Measurements from ENCODE around the gene NLN.

GRCh38 chr5:65718576-65719310 lies 3.3 kb upstream of the NLN start:
- no peak for TF ChIP-seq GATA3 (IDR thresholded peaks at IDR 0.05; ENCODE audit: low read depth, low read length)
- no peak for TF ChIP-seq GATA2 (IDR thresholded peaks at IDR 0.05; ENCODE audit: low read depth, low read length)
